Activated B cell treated with CpG ODN at 0.5 μM for 24 hours (primary cell): ENCODE measurements around the gene CKM. TPM values are rescaled to one million over a fixed set of nuclear protein-coding genes. Genes with fewer than 3 reads are reported as not detected.

Source experiments
- ATAC-seq: fragments of 200-7000 bp; cut with Tn5 transposase; one replicate; pipeline ENCODE4 v1.10.0; 2021; ENCODE audit warnings: low read depth, mild to moderate bottlenecking, moderate library complexity
- CTCF ChIA-PET: fragments of 350-600 bp; sonication (Branson Sonifier 250); formaldehyde crosslinking; loops from one replicate; lab custom pipeline; 2021; ENCODE audit warnings: antibody characterized with exemption; lab: Charles Lee
- POLR2A ChIA-PET: fragments of 350-600 bp; sonication (Branson Sonifier 250); formaldehyde crosslinking; loops from one replicate; lab custom pipeline; 2021; ENCODE audit warnings: antibody characterized with exemption; lab: Charles Lee
- DNase-seq: peaks from one replicate; pipeline ENCODE4 v3.0.0; 2022
- H3K27ac Mint-ChIP-seq: one replicate; pipeline ENCODE4 v1.8.0; 2020; ENCODE audit warnings: mixed read lengths
- H3K27me3 Mint-ChIP-seq: one replicate; pipeline ENCODE4 v1.8.0; 2021; ENCODE audit warnings: mixed read lengths
- H3K36me3 Mint-ChIP-seq: one replicate; pipeline ENCODE4 v1.8.0; 2021; ENCODE audit warnings: low read depth, mixed read lengths
- H3K4me1 Mint-ChIP-seq: one replicate; pipeline ENCODE4 v1.8.0; 2021; ENCODE audit warnings: mixed read lengths
- H3K4me3 Mint-ChIP-seq: one replicate; pipeline ENCODE4 v1.8.0; 2020; ENCODE audit warnings: mild to moderate bottlenecking, mixed read lengths
- H3K9me3 Mint-ChIP-seq: one replicate; pipeline ENCODE4 v1.8.0; 2020; ENCODE audit warnings: mixed read lengths
- CTCF ChIP-seq: fragments of 200-600 bp; IDR thresholded peaks from one replicate; pipeline ENCODE4 v1.8.0; 2022; ENCODE audit warnings: antibody characterized with exemption, mild to moderate bottlenecking
- intact Hi-C: fragments of 100-400 bp; cut with micrococcal nuclease; formaldehyde crosslinking; loops from one replicate; pipeline ENCODE4 v1.15.1; 2024
- total RNA-seq: library from RNA; stranded (reverse); gene quantifications from 2 replicates; pipeline ENCODE4 v1.2.3, GENCODE V29; 2022

Gene CKM
- total RNA-seq, 1 donor from 2014 or later, result not detected

- peaks cover 2% of the 10 kb centered on the region for H3K4me1 Mint-ChIP-seq
Observed at GRCh38 chr19:45327404-45328143, 4.9 kb upstream of the CKM start.

GRCh38 chr19:45324349-45324907, 1.8 kb upstream of the CKM start:
- H3K9me3 Mint-ChIP-seq, result no peaks in the 10 kb centered on the region
- POLR2A ChIA-PET, result no interaction called here
- ATAC-seq (no peak), DNase-seq (no peak)
- no peak overlapping the region for H3K4me3 Mint-ChIP-seq
- H3K36me3 Mint-ChIP-seq, result no peaks in the 10 kb centered on the region
- intact Hi-C loops, result no loop called here
- H3K27me3 Mint-ChIP-seq, result peaks cover 32% of the 10 kb centered on the region
- peaks cover 2% of the 10 kb centered on the region for H3K4me1 Mint-ChIP-seq
- H3K27ac Mint-ChIP-seq, result no peak overlapping the region
- TF ChIP-seq CTCF, result no peak
- CTCF ChIA-PET, result no interaction called here

More at GRCh38 chr19:45327404-45328143, 4.9 kb upstream of the CKM start:
- H3K4me3 Mint-ChIP-seq, result no peak overlapping the region
- peaks cover 22% of the 10 kb centered on the region for H3K27me3 Mint-ChIP-seq
- ChIA-PET CTCF (interaction anchor here (0.6 kb wide), 1 partner anchor 1965 kb away, joined by 3 read pairs; no protein-coding TSS in a partner anchor), POLR2A (no interaction called here)
- DNase-seq, result no peak
- no peaks in the 10 kb centered on the region for H3K36me3 Mint-ChIP-seq
- no peak overlapping the region for H3K27ac Mint-ChIP-seq
- TF ChIP-seq CTCF, result no peak
- intact Hi-C loops, result no loop called here
- H3K9me3 Mint-ChIP-seq, result no peaks in the 10 kb centered on the region
- no peak for ATAC-seq

- ChIA-PET POLR2A (no interaction called here), CTCF (no interaction called here)
- intact Hi-C loops, result no loop called here
- no peaks in the 10 kb centered on the region for H3K9me3 Mint-ChIP-seq
- H3K4me3 Mint-ChIP-seq, result no peak overlapping the region
- no peak for TF ChIP-seq CTCF
- H3K4me1 Mint-ChIP-seq, result peaks cover 2% of the 10 kb centered on the region
- no peak for ATAC-seq
- peaks cover 29% of the 10 kb centered on the region for H3K27me3 Mint-ChIP-seq
- DNase-seq, result no peak
- H3K27ac Mint-ChIP-seq, result no peak overlapping the region
- no peaks in the 10 kb centered on the region for H3K36me3 Mint-ChIP-seq
Observed at GRCh38 chr19:45323671-45324081, 1.0 kb upstream of the CKM start.

- H3K27me3 Mint-ChIP-seq, result peaks cover 30% of the 10 kb centered on the region
- no peaks in the 10 kb centered on the region for H3K9me3 Mint-ChIP-seq
- TF ChIP-seq CTCF, result no peak
- ChIA-PET POLR2A (no interaction called here), CTCF (no interaction called here)
- intact Hi-C loops, result no loop called here
- H3K4me1 Mint-ChIP-seq, result peaks cover 2% of the 10 kb centered on the region
- H3K4me3 Mint-ChIP-seq, result no peak overlapping the region
- DNase-seq, result no peak
- no peak overlapping the region for H3K27ac Mint-ChIP-seq
- H3K36me3 Mint-ChIP-seq, result no peaks in the 10 kb centered on the region
- ATAC-seq, result no peak
Observed at GRCh38 chr19:45322311-45322710, 364 bp downstream of the CKM start.

GRCh38 chr19:45321848-45322247, 827 bp downstream of the CKM start:
- no peak overlapping the region for H3K4me3 Mint-ChIP-seq
- DNase-seq (no peak), ATAC-seq (no peak)
- no peaks in the 10 kb centered on the region for H3K36me3 Mint-ChIP-seq
- peaks cover 30% of the 10 kb centered on the region for H3K27me3 Mint-ChIP-seq
- POLR2A ChIA-PET, result no interaction called here
- CTCF ChIA-PET, result no interaction called here
- H3K27ac Mint-ChIP-seq, result no peak overlapping the region
- no peaks in the 10 kb centered on the region for H3K9me3 Mint-ChIP-seq
- intact Hi-C loops, result no loop called here
- peaks cover 2% of the 10 kb centered on the region for H3K4me1 Mint-ChIP-seq
- no peak for TF ChIP-seq CTCF
